IPS-20b (cell line): Measurements from ENCODE around the gene DBR1.
"Not testable (repeated sequence)": the region's sequence is repeated elsewhere in the genome, so short reads cannot be mapped to it uniquely, and the experiment has no call there.

Experiments
- H3K27ac ChIP-seq: one replicate; pipeline ENCODE4 v1.5.1; 2013; ENCODE audit warnings: low read length
- H3K27me3 ChIP-seq: 2 replicates; pipeline ENCODE4 v1.6.1; 2013; ENCODE audit warnings: mild to moderate bottlenecking, low read length, inconsistent platforms; ENCODE audit not compliant: insufficient read depth
- H3K36me3 ChIP-seq: 2 replicates; pipeline ENCODE4 v1.6.1; 2013; ENCODE audit warnings: low read depth, mild to moderate bottlenecking, inconsistent platforms, low read length, moderate library complexity; ENCODE audit not compliant: insufficient read depth
- H3K4me1 ChIP-seq: 2 replicates; pipeline ENCODE4 v1.6.1; 2013; ENCODE audit warnings: mild to moderate bottlenecking, control low read depth, inconsistent platforms, low read length, moderate library complexity; ENCODE audit not compliant: insufficient read depth
- H3K4me3 ChIP-seq: 2 replicates; pipeline ENCODE4 v1.5.1; 2013; ENCODE audit warnings: mild to moderate bottlenecking, low read length, inconsistent platforms
- H3K9ac ChIP-seq: 2 replicates; pipeline ENCODE4 v1.6.1; 2013; ENCODE audit warnings: low read depth, mild to moderate bottlenecking, inconsistent platforms, low read length, moderate library complexity
- H3K9me3 ChIP-seq: 2 replicates; pipeline ENCODE4 v1.6.1; 2013; ENCODE audit warnings: mild to moderate bottlenecking, low read depth, low read length, inconsistent platforms; ENCODE audit not compliant: insufficient read depth

DBR1 gene

DNA sequence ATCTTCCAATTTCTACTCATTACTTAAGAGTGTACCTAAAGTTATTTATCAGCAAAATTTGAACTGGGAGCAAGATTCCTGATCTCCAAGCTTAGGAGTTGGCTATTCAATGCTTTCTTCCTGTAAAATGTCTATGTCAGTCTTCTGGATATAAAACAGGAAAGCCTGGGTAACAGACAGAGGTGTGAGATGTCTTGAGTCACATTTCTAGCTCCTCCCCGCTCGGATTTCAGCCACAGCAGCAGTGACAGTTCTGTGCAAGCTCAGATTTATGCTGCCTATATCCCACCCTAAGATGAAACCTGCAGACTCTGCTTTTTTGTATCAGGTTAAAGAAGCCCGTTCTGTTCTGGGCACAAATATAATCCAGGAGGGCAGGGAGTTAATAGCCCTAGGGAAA lies 10.3 kb upstream of the DBR1 start:
- Histone ChIP-seq H3K4me1 (peaks cover 11% of the 10 kb centered on the region), H3K9me3 (no peaks in the 10 kb centered on the region), H3K4me3 (no peak overlapping the region), H3K9ac (no peak overlapping the region), H3K27ac (no peak overlapping the region), H3K27me3 (peaks cover 28% of the 10 kb centered on the region), H3K36me3 (peaks cover 9% of the 10 kb centered on the region)

DNA sequence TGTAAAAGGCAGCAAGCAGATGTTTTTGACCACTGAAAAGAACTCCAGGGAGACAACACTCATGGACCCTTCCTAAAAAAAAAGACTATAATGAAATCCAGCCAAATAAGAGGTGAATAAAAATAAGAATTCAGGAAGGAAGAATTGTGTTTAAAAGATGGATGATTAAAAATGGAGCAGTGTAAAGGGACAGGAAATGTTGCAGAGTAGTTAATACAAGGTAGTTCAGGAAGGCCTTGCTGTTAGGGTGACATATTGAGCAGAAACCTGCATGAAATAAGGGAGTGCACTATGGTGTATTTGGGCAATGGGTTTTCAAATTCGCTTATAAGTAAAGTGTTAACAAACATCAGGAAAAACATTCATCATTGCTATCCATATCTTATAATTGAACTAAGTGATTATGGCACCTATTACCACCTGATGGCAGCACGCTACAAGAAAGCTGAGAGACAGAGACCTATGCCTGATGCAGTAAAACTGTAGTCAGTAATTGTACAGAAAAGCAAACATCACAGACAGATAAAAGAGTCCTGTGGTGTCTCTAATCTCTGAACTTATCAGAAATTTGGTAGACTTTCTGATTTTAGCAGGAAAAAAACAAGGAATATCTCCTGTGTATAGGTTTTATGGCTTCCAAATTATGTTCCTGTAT lies 5.8 kb upstream of the DBR1 start:
- H3K9ac ChIP-seq: no peak overlapping the region
- no peaks in the 10 kb centered on the region for H3K4me1 ChIP-seq
- H3K4me3 ChIP-seq: no peak overlapping the region
- H3K27me3 ChIP-seq: peaks cover 16% of the 10 kb centered on the region; the same call in 1 of the 2 replicates
- H3K9me3 ChIP-seq: no peaks in the 10 kb centered on the region
- no peak overlapping the region for H3K27ac ChIP-seq
- no peaks in the 10 kb centered on the region for H3K36me3 ChIP-seq

DNA sequence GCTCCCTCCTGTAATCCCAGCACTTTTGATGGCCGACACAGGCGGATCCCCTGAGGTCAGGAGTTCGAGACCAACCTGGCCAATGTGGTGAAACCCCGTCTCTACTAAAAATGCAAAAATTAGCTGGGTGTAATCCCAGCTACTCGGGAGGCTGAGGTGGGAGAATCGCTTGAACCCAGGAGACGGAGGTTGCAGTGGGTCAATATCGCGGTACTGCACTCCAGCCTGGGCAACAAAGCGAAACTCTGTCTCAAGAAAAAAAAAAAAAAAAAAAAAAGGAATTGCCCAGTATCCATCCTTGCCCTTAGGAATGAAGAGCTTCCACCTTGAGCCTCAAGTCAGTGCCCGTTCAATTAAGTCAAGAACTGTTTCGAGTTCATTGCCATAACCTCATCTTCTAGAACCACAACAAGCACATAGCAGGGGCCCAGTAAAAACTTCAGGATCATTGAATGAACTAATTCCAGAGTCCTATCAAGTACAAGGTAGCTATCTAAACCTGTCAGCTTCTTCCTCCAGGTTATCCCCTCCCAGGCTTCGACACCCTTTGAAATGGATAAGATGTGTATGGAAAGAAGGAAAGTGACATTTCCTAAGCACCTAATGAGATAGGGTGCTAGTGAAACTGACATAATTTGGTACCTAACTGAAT lies 826 bp downstream of the DBR1 start:
- Histone ChIP-seq H3K27me3 (no peaks in the 10 kb centered on the region), H3K27ac (no peak overlapping the region), H3K9ac (peak overlapping the region; percentile 89), H3K36me3 (peaks cover 40% of the 10 kb centered on the region), H3K4me3 (peak overlapping the region; percentile 80), H3K9me3 (no peaks in the 10 kb centered on the region), H3K4me1 (0 out of 2 replicates have a peak, but pooled peaks cover 4% of the 10 kb centered on the region)

DNA sequence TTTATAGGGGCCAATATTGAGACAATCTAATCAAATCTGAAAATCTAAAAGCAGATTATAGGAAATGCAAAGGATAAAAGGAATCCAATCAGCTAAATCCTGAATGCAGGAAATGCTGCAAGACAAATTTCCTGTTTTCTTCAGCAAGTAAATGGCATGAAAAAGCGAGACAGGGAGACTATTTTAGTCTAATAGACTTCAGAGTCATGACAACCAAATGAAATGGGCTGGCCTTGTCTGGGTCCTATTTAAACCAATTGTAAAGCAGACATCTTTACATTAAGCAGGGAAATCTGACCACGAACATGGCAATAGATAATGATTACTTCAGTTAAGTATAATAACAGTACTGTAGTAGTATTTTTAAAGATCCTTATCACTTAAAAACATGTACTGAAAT lies 2.1 kb downstream of the DBR1 start:
- Histone ChIP-seq H3K27ac (no peak overlapping the region), H3K36me3 (peaks cover 49% of the 10 kb centered on the region), H3K27me3 (no peaks in the 10 kb centered on the region), H3K9ac (no peak overlapping the region), H3K4me3 (no peak overlapping the region), H3K4me1 (0 out of 2 replicates have a peak, but pooled peaks cover 4% of the 10 kb centered on the region), H3K9me3 (no peaks in the 10 kb centered on the region)

DNA sequence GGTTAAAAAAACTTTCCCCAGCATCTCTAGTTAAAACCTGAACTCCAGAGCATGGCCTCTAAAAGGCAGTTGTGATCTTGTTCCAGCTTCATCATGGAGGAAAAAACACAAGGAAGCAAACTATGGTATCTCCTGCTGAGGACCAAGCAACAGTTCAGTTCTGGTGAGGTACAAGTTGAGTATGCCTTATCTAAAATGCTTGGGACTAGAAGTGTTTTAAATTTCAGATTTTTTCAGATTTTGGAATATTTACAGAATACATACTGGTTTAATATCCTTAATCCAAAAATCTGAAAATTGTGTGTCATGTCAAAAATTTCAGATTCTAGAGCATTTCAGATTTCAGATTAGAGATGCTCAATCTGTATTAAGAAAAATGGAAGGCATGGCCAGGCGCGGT lies 9.7 kb downstream of the DBR1 start:
- Histone ChIP-seq H3K9me3 (no peaks in the 10 kb centered on the region), H3K4me1 (no peaks in the 10 kb centered on the region), H3K4me3 (no peak overlapping the region), H3K27ac (no peak overlapping the region), H3K27me3 (no peaks in the 10 kb centered on the region), H3K9ac (no peak overlapping the region), H3K36me3 (peaks cover 87% of the 10 kb centered on the region)

DNA sequence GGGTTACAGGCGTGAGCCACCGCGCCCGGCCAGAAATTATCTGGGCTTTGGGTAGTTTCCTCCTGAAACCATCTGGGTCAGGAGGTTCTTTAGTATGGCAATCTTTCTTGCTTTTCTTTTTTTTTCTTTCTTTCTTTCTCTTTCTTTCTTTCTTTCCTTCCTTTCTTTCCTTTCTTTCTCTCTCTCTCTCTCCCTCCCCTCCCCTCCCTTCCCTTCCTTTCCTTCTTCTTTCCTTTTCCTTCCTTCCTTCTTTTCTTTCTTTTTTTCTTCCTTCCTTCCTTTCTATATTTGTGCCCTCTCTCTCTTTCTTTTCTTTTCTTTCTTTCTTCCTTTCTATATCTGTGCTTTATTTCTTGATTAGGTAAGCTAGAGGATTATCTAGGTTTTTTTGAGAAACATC lies 17.0 kb downstream of the DBR1 start:
- Histone ChIP-seq H3K4me1 (no peaks in the 10 kb centered on the region), H3K9me3 (peaks cover 7% of the 10 kb centered on the region; the same call in 1 of the 2 replicates), H3K27ac (no peak overlapping the region), H3K9ac (no peak overlapping the region), H3K27me3 (no peaks in the 10 kb centered on the region), H3K4me3 (no peak overlapping the region), H3K36me3 (peaks cover 24% of the 10 kb centered on the region)

DNA sequence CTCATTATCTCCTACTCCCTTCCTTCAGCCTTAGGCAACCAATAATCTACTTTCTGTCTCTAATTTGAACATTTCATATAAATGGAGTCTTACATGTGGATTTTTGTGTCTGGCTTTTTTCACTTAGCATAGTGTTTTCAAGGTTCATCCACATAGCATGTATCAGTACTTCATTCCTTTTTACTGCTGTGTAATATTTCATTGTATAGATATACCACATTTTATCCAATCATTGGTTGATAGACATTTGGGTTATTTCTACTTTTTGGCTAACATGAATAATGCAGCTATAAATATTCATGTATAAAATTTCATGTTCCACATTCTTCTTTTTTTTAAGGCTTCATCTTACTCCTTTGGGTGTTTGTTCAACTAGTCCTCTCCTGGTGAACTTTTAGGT lies 20.2 kb downstream of the DBR1 start:
- no peak overlapping the region for H3K9ac ChIP-seq
- no peaks in the 10 kb centered on the region for H3K4me1 ChIP-seq
- no peaks in the 10 kb centered on the region for H3K27me3 ChIP-seq
- no peak overlapping the region for H3K27ac ChIP-seq
- H3K9me3 ChIP-seq: peaks cover 7% of the 10 kb centered on the region; the same call in 1 of the 2 replicates
- H3K36me3 ChIP-seq: no peaks in the 10 kb centered on the region
- H3K4me3 ChIP-seq: no peak overlapping the region

DNA sequence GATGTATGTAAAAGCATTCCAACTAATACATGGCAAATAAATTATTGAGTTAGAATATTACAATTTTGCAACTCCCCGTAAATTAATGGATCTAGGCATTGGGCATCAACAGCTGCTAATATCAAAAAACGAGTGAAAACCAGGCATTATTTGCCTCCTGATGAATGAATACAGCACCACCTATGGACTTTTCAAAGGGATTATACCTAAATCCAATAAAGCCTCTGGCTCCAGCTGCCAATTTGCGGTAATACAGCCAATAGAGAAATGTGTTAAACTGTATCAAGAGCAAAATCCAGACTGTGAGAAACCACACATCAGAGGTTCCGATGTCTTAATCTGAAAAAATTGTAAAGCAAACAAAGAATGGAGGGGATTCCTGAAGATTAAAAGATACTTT lies 26.2 kb downstream of the DBR1 start:
- Histone ChIP-seq H3K9ac (no peak overlapping the region), H3K27ac (no peak overlapping the region), H3K4me1 (no peaks in the 10 kb centered on the region), H3K4me3 (no peak overlapping the region), H3K27me3 (no peaks in the 10 kb centered on the region), H3K36me3 (no peaks in the 10 kb centered on the region), H3K9me3 (no peaks in the 10 kb centered on the region)

DNA sequence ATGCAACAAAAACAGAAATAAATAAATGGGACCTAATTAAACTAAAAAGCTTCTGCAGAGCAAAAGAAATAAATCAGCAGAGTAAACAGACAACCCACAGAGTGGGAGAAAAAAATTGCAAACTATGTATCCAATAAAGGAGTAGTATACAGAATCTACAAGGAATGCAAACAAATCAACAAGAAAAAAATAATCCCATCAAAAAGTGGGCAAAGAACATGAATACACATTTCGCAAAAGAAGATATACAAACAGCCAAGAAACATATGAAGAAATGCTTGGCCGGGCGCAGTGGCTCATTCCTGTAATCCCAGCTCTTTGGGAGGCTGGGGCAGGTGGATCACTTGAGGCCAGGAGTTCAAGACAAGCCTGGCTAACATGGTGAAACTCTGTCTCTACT lies 32.5 kb downstream of the DBR1 start:
- H3K9ac ChIP-seq, H3K4me3 ChIP-seq, H3K9me3 ChIP-seq, H3K36me3 ChIP-seq, H3K27ac ChIP-seq, H3K4me1 ChIP-seq, H3K27me3 ChIP-seq: not testable (repeated sequence)

DNA sequence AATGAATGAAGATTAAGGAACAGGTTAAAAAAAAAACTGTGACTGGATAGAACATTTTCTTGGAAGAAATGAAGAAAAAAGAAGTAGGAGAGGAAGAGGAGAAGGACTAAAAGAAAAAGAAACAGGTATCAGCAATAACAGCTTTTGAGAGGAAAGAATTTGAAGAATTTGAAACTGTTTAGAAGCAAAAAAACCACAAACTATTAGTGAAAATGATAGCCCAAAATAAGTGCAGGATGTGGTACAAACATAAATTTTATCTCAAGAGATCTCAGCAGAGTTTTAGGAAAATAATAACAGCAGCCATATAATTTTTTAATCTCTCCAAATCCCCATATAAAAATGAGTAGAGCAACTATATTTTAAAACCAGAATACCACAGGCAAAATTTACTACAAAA lies 33.8 kb downstream of the DBR1 start:
- Histone ChIP-seq H3K9ac (no peak overlapping the region), H3K27me3 (no peaks in the 10 kb centered on the region), H3K9me3 (no peaks in the 10 kb centered on the region), H3K4me3 (no peak overlapping the region), H3K4me1 (no peaks in the 10 kb centered on the region), H3K36me3 (no peaks in the 10 kb centered on the region), H3K27ac (no peak overlapping the region)

DNA sequence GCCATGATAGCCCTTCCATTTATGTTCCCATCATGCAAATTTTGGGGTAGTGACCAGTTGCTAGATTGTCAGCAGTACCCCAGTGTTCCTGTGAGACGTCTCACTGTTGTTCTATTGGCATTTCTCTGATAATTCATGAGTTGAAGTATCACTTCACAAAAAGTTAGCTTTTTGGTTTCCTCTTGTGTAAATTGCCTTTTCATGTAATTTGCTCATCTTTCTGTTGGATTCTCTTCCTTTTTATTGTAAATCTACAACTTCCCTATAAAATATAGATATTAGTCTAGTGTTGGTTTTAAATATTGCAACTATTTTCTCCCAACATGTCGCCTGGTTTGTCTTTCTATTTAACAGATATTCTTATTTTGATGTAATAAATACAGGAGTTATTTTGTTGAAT lies 35.0 kb downstream of the DBR1 start:
- no peaks in the 10 kb centered on the region for H3K36me3 ChIP-seq
- no peaks in the 10 kb centered on the region for H3K9me3 ChIP-seq
- H3K4me3 ChIP-seq: no peak overlapping the region
- no peak overlapping the region for H3K9ac ChIP-seq
- no peaks in the 10 kb centered on the region for H3K27me3 ChIP-seq
- H3K4me1 ChIP-seq: no peaks in the 10 kb centered on the region
- no peak overlapping the region for H3K27ac ChIP-seq

DNA sequence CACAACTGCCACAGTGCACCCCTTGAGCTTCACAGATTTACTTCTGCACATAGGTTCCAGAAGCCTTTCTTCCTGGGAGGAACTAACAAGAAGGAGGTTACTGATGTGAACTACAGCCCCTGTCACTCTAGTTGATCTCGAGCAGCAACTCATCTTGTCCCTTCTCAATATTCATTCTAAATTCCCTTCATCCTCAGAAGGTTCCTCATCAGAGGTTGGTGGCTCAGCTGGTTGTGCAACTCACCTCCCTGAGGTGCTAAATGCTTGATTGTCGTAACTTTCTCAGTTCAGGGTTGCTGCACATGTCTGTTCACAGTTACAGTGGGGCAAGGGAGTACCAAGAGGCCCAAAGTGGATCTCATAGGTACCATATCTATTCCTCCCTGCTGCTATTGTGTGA lies 36.9 kb downstream of the DBR1 start:
- Histone ChIP-seq H3K4me1 (no peaks in the 10 kb centered on the region), H3K27ac (no peak overlapping the region), H3K9ac (no peak overlapping the region), H3K9me3 (no peaks in the 10 kb centered on the region), H3K4me3 (no peak overlapping the region), H3K36me3 (no peaks in the 10 kb centered on the region), H3K27me3 (no peaks in the 10 kb centered on the region)
